ENCODE measurements around the gene FLT1.

- TF ChIP-seq ZNF407 (CRISPR knock-in tag; IDR thresholded peaks at IDR 0.05; ENCODE audit: not compliant biosample characterization) (no peak), RELA (CRISPR knock-in tag; IDR thresholded peaks at IDR 0.05) (no peak), ATF5 (CRISPR knock-in tag; IDR thresholded peaks at IDR 0.05; ENCODE audit: low read depth) (no peak), POLR2G (IDR thresholded peaks at IDR 0.05; ENCODE audit: low read depth, low read length) (no peak)
Observed at GRCh38 chr13:28489524-28489931, 5.4 kb downstream of the FLT1 start.
